Measurements from ENCODE around the gene D2HGDH. TPM values are rescaled to one million over a fixed set of nuclear protein-coding genes. Genes with fewer than 3 reads are reported as not detected.

D2HGDH gene
- total RNA-seq, 1 donor from 2014 or later, result 10.0 TPM

DNA sequence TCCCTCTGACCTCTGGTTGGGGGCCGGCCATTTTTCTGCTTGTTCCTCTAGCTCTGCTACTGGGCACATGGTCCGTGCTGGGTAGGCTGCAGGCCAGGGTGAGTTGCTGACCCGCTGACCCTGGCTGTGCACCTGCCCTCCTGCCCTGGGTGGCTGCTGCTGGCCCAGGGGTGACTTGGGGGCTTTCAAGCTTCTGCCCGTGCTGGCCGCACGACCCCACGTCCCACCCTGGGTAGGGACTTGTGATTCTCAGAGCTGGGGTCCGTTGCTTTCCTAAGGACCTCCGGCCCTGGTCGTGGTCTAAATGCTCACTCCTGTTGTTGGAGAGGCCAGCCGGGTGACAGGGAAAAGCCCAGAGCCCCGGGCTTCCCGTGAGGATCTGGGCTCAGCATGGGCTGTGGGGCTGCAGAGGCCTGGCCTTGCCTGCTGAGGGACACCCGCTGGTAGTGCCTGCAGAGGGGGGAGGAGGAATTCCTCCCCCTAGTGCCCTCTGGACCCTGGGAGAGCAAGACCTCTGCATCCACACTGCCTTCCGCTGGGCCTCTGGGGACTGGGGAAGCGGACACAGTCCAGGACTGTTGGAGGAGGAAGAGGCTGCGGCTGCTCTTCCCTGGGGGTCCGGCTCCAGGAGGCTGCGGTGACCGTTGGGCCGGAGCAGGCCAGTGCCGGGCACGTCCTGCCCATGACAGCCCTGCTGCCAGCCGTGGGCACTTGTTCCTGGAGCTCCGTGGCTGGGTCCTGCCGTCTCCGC is 35.9 kb downstream of the D2HGDH start:
- no peak for TF ChIP-seq EZH2 (IDR thresholded peaks at IDR 0.05; ENCODE audit: insufficient read depth, low read length)
- TF ChIP-seq, protein P1, sequence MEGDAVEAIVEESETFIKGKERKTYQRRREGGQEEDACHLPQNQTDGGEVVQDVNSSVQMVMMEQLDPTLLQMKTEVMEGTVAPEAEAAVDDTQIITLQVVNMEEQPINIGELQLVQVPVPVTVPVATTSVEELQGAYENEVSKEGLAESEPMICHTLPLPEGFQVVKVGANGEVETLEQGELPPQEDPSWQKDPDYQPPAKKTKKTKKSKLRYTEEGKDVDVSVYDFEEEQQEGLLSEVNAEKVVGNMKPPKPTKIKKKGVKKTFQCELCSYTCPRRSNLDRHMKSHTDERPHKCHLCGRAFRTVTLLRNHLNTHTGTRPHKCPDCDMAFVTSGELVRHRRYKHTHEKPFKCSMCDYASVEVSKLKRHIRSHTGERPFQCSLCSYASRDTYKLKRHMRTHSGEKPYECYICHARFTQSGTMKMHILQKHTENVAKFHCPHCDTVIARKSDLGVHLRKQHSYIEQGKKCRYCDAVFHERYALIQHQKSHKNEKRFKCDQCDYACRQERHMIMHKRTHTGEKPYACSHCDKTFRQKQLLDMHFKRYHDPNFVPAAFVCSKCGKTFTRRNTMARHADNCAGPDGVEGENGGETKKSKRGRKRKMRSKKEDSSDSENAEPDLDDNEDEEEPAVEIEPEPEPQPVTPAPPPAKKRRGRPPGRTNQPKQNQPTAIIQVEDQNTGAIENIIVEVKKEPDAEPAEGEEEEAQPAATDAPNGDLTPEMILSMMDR (IDR thresholded peaks at IDR 0.05; ENCODE audit: insufficient read depth, low read depth, low read length), result no peak
- no peaks in the 10 kb centered on the region for H4K20me1 ChIP-seq (ENCODE audit: insufficient read depth, low read length)
- peaks cover 7% of the 10 kb centered on the region for H3K4me1 ChIP-seq (ENCODE audit: insufficient read depth, low read length)
- peaks cover 5% of the 10 kb centered on the region for H3K36me3 Mint-ChIP-seq (ENCODE audit: low read depth, unreplicated experiment)
- peaks cover 4% of the 10 kb centered on the region for H3K27me3 Mint-ChIP-seq (ENCODE audit: low read depth, unreplicated experiment)
- H3K27me3 ChIP-seq (ENCODE audit: insufficient read depth, low read length), result no peaks in the 10 kb centered on the region
- H3K4me1 Mint-ChIP-seq (ENCODE audit: low read depth, unreplicated experiment), result peaks cover 2% of the 10 kb centered on the region
- DNase-seq (ENCODE audit: low read depth) (no peak), FAIRE-seq (no peak)
- H3K9me3 ChIP-seq (ENCODE audit: insufficient read depth, low read depth, low read length), result no peaks in the 10 kb centered on the region
- H3K79me2 ChIP-seq (ENCODE audit: insufficient read depth, low read length), result no peaks in the 10 kb centered on the region
- no peak overlapping the region for H3K27ac ChIP-seq (ENCODE audit: low read depth, low read length)
- H3K4me3 Mint-ChIP-seq (ENCODE audit: unreplicated experiment), result no peak overlapping the region
- no peaks in the 10 kb centered on the region for H3K36me3 ChIP-seq (ENCODE audit: insufficient read depth, low read length)
- no peak overlapping the region for H3K27ac Mint-ChIP-seq (ENCODE audit: unreplicated experiment)
- H3K9me3 Mint-ChIP-seq (ENCODE audit: unreplicated experiment), result no peaks in the 10 kb centered on the region
- no peak overlapping the region for H2AFZ ChIP-seq (ENCODE audit: low read depth, low read length)
- H3K9ac ChIP-seq (ENCODE audit: low read length), result no peak overlapping the region
- H3K4me2 ChIP-seq (ENCODE audit: low read length), result no peak overlapping the region
- H3K4me3 ChIP-seq (ENCODE audit: insufficient read depth, low read depth, low read length), result no peak overlapping the region

DNA sequence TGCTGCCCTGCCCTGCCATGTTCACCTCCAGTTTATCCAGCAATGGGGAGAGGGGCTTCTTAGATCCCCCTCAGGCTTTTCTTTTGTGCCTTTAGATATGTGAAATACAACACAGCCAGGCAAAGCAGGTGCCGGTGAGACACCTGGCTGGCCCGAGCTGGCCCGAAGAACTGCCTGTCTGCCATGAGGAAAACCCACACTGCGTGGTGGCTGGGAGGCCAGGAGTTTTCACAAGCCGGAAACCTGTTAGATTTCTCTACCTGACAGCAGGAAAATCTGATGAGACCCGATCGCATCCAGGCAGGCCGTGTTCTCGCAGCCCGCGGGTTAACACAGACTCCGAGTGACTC is 36.5 kb downstream of the D2HGDH start:
- H3K27me3 Mint-ChIP-seq (ENCODE audit: low read depth, unreplicated experiment), result peaks cover 4% of the 10 kb centered on the region
- H3K27ac Mint-ChIP-seq (ENCODE audit: unreplicated experiment), result no peak overlapping the region
- Histone ChIP-seq H2AFZ (ENCODE audit: low read depth, low read length) (no peak overlapping the region), H3K27me3 (ENCODE audit: insufficient read depth, low read length) (no peaks in the 10 kb centered on the region), H4K20me1 (ENCODE audit: insufficient read depth, low read length) (no peaks in the 10 kb centered on the region), H3K79me2 (ENCODE audit: insufficient read depth, low read length) (no peaks in the 10 kb centered on the region), H3K4me1 (ENCODE audit: insufficient read depth, low read length) (peaks cover 7% of the 10 kb centered on the region), H3K4me2 (ENCODE audit: low read length) (no peak overlapping the region), H3K9ac (ENCODE audit: low read length) (no peak overlapping the region), H3K4me3 (ENCODE audit: insufficient read depth, low read depth, low read length) (no peak overlapping the region), H3K36me3 (ENCODE audit: insufficient read depth, low read length) (no peaks in the 10 kb centered on the region), H3K9me3 (ENCODE audit: insufficient read depth, low read depth, low read length) (no peaks in the 10 kb centered on the region), H3K27ac (ENCODE audit: low read depth, low read length) (no peak overlapping the region)
- FAIRE-seq, result no peak
- peaks cover 2% of the 10 kb centered on the region for H3K4me1 Mint-ChIP-seq (ENCODE audit: low read depth, unreplicated experiment)
- no peak overlapping the region for H3K4me3 Mint-ChIP-seq (ENCODE audit: unreplicated experiment)
- TF ChIP-seq EZH2 (IDR thresholded peaks at IDR 0.05; ENCODE audit: insufficient read depth, low read length), result no peak
- TF ChIP-seq, protein P1 (IDR thresholded peaks at IDR 0.05; ENCODE audit: insufficient read depth, low read depth, low read length), result no peak
- peaks cover 5% of the 10 kb centered on the region for H3K36me3 Mint-ChIP-seq (ENCODE audit: low read depth, unreplicated experiment)
- no peak for DNase-seq (ENCODE audit: low read depth)
- H3K9me3 Mint-ChIP-seq (ENCODE audit: unreplicated experiment), result no peaks in the 10 kb centered on the region
